ENCODE data around the gene TMEM178B. TPM values are rescaled to one million over a fixed set of nuclear protein-coding genes. Genes with fewer than 3 reads are reported as not detected.

TMEM178B gene
- total RNA-seq, 2 experiments from 2014 or later: 0.05 to 0.10 TPM

DNA sequence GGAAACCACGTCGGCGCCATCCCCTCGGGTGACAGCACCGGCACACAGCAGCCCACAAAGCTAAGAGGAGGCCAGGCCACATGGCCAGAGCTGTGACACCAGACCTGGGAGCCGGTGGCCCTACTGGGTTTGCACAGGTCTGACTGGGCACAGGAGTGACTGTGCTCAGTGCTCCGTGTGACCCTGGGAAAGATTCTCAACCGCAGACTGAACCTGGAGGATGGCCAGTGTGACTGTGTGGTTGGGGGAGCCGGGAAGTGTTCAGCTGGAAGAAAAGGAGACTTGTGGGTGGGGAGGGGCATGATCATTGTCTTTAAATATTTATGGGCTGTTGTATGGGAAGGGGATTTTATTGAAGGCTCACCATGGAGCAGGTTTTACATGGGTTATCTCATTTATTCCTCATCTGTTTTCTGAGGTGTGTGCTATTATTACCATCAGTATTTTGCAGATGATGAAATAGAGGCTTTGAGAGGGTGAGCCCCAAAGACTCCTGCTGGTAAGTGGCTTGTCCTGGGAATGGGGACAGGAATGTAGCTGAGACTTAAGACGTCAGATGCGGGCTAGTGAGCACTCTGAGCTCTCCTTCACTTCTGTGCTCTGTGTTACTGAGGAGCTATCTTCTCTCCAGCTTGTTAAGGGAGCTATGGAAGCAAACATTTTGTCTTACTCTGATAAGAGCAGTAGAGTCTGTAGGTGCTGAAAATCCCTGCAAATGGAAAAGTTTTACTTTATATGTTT, 127.5 kb downstream of the TMEM178B start:
- Mint-ChIP-seq H3K9me3 (ENCODE audit: insufficient read depth) (no peaks in the 10 kb centered on the region), H3K36me3 (ENCODE audit: low read depth) (no peaks in the 10 kb centered on the region), H3K27ac (no peak overlapping the region), H3K4me3 (no peak overlapping the region), H3K4me1 (ENCODE audit: low read depth) (no peaks in the 10 kb centered on the region), H3K27me3 (ENCODE audit: low read depth) (peaks cover 11% of the 10 kb centered on the region)
- ATAC-seq (no peak), DNase-seq (no peak)
- ChIA-PET POLR2A (no interaction called here), CTCF (interaction anchor here (1.2 kb wide), 1 partner anchor 23 kb away, joined by 3 read pairs; no protein-coding TSS in a partner anchor)

DNA sequence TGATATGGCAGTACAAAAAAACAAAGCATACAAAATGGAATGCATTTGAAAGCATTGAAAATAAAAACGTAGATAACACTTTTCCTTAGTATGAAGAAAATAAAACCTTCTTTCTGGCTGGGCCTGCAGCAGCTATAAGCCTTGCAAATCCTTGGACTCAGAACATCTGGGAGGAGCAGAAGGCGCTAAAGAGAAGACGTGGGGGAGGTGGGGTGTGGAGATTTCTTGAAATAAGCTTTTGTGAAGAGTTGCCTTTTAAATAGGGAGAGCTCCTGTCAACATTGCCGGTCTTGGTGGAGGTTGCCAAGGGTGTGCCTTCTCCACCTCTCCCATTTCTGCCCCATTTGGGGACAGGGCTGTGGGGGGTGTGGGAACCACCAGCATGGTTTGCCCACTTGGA, 128.7 kb downstream of the TMEM178B start:
- Mint-ChIP-seq H3K4me3 (no peak overlapping the region), H3K4me1 (ENCODE audit: low read depth) (no peaks in the 10 kb centered on the region), H3K9me3 (ENCODE audit: insufficient read depth) (no peaks in the 10 kb centered on the region), H3K27me3 (ENCODE audit: low read depth) (peaks cover 11% of the 10 kb centered on the region), H3K27ac (no peak overlapping the region), H3K36me3 (ENCODE audit: low read depth) (no peaks in the 10 kb centered on the region)
- DNase-seq: no peak
- POLR2A ChIA-PET: no interaction called here
- CTCF ChIA-PET: no interaction called here
- ATAC-seq: no peak

DNA sequence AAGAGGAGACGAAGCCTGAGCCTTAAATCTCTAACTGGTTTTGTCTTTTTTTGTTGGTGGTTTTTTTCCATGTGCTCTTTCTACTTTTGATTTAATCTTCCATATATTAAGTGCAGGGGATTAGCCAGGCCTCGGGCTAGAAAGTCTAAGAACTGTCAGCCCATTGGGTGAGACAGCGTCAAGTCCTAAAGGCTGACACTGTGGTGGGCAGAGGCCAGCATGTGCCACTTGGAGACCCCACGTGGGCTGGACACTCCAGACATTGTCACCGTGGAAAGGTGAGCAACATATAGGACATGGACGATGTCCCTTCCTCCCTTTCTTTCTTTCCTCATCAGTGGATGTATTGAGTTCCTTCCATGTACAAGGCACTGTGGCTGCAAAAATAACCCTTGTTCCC, 129.3 kb downstream of the TMEM178B start:
- CTCF ChIA-PET: no interaction called here
- H3K36me3 Mint-ChIP-seq (ENCODE audit: low read depth): no peaks in the 10 kb centered on the region

DNA sequence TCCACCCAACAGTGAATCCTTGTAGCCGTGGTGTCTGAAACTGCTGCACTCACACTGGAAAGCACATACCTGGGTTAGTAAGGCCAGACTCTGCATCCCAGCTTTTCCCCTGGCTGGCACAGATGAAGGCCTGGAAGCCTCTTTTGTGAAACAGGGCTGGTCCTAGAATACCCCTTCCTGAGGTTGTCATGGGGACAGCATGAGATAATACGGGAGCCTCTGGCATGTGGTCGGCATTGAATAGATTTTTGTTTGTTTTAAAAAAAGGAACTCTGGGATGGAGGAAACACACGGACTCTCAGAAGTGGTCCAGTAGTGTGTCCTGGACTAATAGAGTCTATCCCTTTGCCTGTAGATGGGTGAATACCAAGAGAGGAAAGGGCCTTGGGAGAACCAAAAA, 129.7 kb downstream of the TMEM178B start:
- Mint-ChIP-seq H3K27ac (no peak overlapping the region), H3K4me1 (ENCODE audit: low read depth) (no peaks in the 10 kb centered on the region), H3K4me3 (no peak overlapping the region), H3K27me3 (ENCODE audit: low read depth) (peaks cover 11% of the 10 kb centered on the region), H3K9me3 (ENCODE audit: insufficient read depth) (no peaks in the 10 kb centered on the region), H3K36me3 (ENCODE audit: low read depth) (no peaks in the 10 kb centered on the region)
- no peak for DNase-seq
- POLR2A ChIA-PET: no interaction called here
- CTCF ChIA-PET: no interaction called here
- ATAC-seq: no peak

More for the DNA sequence above, 129.3 kb downstream of the TMEM178B start:
- no peak for DNase-seq
- no peak for ATAC-seq
- Mint-ChIP-seq H3K4me3 (no peak overlapping the region), H3K4me1 (ENCODE audit: low read depth) (no peaks in the 10 kb centered on the region), H3K27ac (no peak overlapping the region), H3K27me3 (ENCODE audit: low read depth) (peaks cover 11% of the 10 kb centered on the region), H3K9me3 (ENCODE audit: insufficient read depth) (no peaks in the 10 kb centered on the region)
- POLR2A ChIA-PET: no interaction called here

DNA sequence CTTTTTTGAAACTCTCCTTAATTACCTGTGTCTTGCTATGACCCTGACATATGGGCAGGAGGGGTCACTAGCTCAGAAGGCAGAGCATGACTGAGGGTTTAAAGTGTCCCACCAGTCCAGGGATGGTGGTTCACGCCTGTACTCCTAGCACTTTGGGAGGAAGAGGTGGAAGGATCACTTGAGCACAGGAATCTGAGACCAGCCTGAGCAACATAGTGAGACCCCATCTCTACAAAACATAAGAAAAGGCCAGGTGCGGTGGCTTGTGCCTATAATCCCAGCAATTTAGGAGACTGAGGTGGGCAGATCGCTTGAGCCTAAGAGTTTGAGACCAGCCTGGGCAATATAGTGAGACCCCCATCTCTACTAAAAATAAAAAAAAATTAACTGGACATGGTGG, 133.8 kb downstream of the TMEM178B start:
- ATAC-seq: no peak
- ChIA-PET CTCF (no interaction called here), POLR2A (no interaction called here)
- Mint-ChIP-seq H3K4me1 (ENCODE audit: low read depth) (no peaks in the 10 kb centered on the region), H3K9me3 (ENCODE audit: insufficient read depth) (no peaks in the 10 kb centered on the region), H3K27me3 (ENCODE audit: low read depth) (peaks cover 10% of the 10 kb centered on the region), H3K27ac (no peak overlapping the region), H3K4me3 (no peak overlapping the region), H3K36me3 (ENCODE audit: low read depth) (no peaks in the 10 kb centered on the region)
- DNase-seq: no peak

DNA sequence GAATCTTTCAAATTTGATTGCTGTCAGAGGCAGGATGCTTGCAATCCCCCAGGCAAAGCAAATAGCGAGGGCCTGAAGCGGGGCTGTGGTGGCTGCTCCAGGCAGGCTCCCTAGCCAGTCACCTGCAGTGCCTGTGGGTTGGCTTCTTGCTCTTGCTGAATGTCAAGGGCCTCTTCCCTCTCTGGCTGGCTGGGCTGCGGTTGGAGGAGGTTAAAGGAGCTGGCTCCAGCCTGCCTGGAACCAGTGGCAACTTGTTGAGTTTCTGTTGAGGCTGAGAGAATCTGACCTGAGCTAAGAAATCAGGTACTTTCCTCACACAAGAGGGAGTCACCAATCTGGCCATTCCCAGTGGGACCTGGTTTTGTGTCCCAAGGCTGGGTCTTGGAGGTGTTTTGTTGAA, 134.7 kb downstream of the TMEM178B start:
- Mint-ChIP-seq H3K27ac (no peak overlapping the region), H3K36me3 (ENCODE audit: low read depth) (no peaks in the 10 kb centered on the region), H3K4me1 (ENCODE audit: low read depth) (no peaks in the 10 kb centered on the region), H3K4me3 (no peak overlapping the region), H3K9me3 (ENCODE audit: insufficient read depth) (no peaks in the 10 kb centered on the region), H3K27me3 (ENCODE audit: low read depth) (peaks cover 8% of the 10 kb centered on the region)
- CTCF ChIA-PET: no interaction called here
- no peak for ATAC-seq
- no peak for DNase-seq
- POLR2A ChIA-PET: no interaction called here

DNA sequence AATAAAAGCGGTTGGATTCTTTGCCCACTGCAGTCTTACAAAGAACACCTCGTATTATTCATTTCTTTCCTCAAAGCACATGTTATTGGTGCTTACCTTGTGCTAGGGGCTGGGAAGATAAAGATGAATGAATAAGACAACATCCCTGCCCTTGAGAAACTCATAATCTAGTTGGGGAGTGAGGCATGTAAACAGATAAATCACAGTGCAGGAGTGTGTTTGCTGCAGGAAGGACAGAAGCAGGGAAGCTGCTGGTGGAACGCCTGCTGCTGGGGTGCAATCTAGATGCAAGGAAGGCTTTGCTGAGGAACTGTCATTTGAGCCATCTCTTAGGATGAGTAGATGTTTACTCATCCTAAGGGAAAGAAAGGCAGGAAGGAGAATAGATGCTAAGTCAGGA, 135.6 kb downstream of the TMEM178B start:
- H3K36me3 Mint-ChIP-seq (ENCODE audit: low read depth): no peaks in the 10 kb centered on the region
- H3K9me3 Mint-ChIP-seq (ENCODE audit: insufficient read depth): no peaks in the 10 kb centered on the region
- no peaks in the 10 kb centered on the region for H3K4me1 Mint-ChIP-seq (ENCODE audit: low read depth)
- H3K4me3 Mint-ChIP-seq: no peak overlapping the region
- no peak overlapping the region for H3K27ac Mint-ChIP-seq
- POLR2A ChIA-PET: no interaction called here
- H3K27me3 Mint-ChIP-seq (ENCODE audit: low read depth): peaks cover 5% of the 10 kb centered on the region
- ATAC-seq (no peak), DNase-seq (no peak)
- CTCF ChIA-PET: no interaction called here

DNA sequence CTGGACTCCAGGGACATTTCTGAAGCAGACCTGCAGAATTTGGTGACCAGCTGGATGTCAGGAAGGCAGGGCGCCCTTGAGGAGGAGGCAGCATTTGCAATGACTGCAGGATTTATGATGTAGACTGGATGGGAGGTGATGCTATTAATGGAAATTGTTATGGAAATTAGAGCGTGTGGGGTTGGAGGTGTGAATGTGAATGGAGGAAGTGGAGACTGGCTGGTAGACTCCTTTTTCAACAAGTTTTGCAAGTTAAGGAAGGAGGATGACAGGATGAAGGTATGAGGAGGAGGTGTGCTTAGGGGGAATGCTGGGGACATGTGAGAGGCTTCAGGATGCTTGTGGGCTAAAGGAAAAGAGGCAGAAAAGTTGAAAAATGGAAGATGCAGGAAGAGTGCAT, 137.0 kb downstream of the TMEM178B start:
- no peaks in the 10 kb centered on the region for H3K9me3 Mint-ChIP-seq (ENCODE audit: insufficient read depth)
- POLR2A ChIA-PET: no interaction called here
- DNase-seq (no peak), ATAC-seq (no peak)
- CTCF ChIA-PET: no interaction called here
- H3K36me3 Mint-ChIP-seq (ENCODE audit: low read depth): no peaks in the 10 kb centered on the region
- peaks cover 5% of the 10 kb centered on the region for H3K27me3 Mint-ChIP-seq (ENCODE audit: low read depth)
- H3K4me1 Mint-ChIP-seq (ENCODE audit: low read depth): no peaks in the 10 kb centered on the region
- H3K27ac Mint-ChIP-seq: no peak overlapping the region
- no peak overlapping the region for H3K4me3 Mint-ChIP-seq

DNA sequence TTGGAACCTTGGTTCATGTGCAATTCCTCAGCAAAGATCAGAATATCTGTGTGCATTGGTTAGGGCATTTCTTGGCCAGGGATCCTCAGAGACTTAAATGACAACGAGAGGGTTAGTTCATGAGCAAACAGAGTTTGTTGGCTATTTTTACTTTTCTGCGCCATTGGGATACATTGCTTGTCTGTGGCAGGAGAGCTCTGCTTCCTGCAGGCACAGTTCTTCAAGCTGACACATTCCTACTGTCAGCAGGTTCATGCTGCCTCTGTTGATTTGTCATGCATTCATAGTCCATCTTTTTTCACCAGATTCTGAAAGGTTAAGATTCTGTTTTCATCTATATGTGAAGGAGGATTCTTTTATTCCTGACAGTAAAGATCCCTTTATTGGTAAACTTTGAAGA, 139.4 kb downstream of the TMEM178B start:
- Mint-ChIP-seq H3K4me3 (no peak overlapping the region), H3K27me3 (ENCODE audit: low read depth) (peaks cover 5% of the 10 kb centered on the region), H3K9me3 (ENCODE audit: insufficient read depth) (no peaks in the 10 kb centered on the region), H3K4me1 (ENCODE audit: low read depth) (no peaks in the 10 kb centered on the region), H3K36me3 (ENCODE audit: low read depth) (no peaks in the 10 kb centered on the region), H3K27ac (no peak overlapping the region)
- DNase-seq: no peak
- POLR2A ChIA-PET: no interaction called here
- no peak for ATAC-seq
- CTCF ChIA-PET: no interaction called here

DNA sequence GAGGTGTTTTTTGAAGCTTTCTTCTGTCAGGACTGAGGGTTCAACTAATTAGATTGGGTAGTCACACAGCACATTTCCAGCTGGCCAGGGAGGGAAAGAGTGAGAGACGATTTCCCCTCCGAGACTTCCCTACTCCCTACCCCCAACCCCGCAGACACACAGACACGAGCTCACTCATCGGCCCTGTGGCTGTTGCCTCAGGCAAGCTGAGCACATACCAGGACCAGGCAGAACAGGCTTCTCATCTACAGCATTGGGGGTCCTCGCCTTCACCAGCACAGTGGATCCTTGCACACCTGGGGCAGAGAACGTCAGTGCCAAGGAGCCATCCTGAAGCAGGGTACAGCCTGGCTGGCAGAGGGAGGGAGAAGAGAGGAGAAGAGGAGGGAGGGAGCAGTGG, 144.1 kb downstream of the TMEM178B start:
- DNase-seq (no peak), ATAC-seq (no peak)
- ChIA-PET POLR2A (no interaction called here), CTCF (no interaction called here)
- no peak overlapping the region for H3K4me3 Mint-ChIP-seq
- no peaks in the 10 kb centered on the region for H3K27me3 Mint-ChIP-seq (ENCODE audit: low read depth)
- no peaks in the 10 kb centered on the region for H3K9me3 Mint-ChIP-seq (ENCODE audit: insufficient read depth)
- no peaks in the 10 kb centered on the region for H3K36me3 Mint-ChIP-seq (ENCODE audit: low read depth)
- no peak overlapping the region for H3K27ac Mint-ChIP-seq
- no peaks in the 10 kb centered on the region for H3K4me1 Mint-ChIP-seq (ENCODE audit: low read depth)

DNA sequence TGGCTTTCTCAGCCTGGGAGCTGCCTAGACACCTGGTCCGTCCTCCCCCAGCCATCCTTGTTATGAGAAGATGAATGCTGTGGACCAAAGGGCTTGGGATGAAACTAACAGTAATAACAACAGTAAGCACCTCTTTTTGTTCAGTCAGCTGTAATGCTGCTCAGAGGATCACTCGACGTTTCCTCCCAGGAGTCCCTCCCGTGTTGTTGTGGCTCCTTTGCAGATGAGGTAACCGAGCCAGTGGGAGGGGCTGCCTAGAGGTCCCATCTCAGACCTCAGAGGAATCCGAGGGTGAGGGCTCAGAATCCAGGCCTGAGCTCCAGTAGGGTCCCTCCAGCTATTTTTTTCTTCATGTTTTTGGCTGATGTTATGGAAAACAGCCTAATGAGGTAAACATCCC, 145.1 kb downstream of the TMEM178B start:
- Mint-ChIP-seq H3K27me3 (ENCODE audit: low read depth) (no peaks in the 10 kb centered on the region), H3K27ac (no peak overlapping the region), H3K36me3 (ENCODE audit: low read depth) (no peaks in the 10 kb centered on the region), H3K4me1 (ENCODE audit: low read depth) (no peaks in the 10 kb centered on the region), H3K9me3 (ENCODE audit: insufficient read depth) (no peaks in the 10 kb centered on the region), H3K4me3 (no peak overlapping the region)
- ATAC-seq (no peak), DNase-seq (no peak)
- POLR2A ChIA-PET: no interaction called here
- CTCF ChIA-PET: no interaction called here

DNA sequence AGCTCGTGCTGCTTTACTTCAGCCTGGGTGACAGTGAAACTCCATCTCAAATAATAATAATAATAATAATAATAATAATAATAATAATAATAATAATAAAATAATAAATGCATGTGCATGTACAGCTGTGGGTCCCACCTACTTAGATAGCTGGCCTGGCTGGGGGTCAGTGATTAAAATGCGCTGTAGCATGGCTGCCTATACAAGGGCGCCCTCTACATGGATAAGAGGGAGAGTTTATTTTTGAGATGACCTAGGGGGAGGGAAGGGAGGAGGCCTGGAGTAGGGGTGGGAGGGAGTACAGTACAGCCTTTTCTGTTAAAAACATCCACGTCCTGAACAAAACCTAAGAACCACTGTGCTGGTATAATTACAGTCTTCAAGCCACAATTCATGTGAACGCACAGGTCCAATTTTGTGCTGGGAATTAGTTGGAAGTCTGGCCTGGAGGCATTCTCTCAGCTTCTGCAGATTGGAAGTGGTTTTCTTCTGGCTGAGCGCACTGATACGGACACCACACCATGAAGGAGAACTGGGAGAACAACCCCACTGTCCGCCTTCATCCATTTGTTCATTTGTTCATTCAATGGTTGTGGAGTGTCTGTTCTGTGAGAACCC, 146.5 kb downstream of the TMEM178B start:
- Mint-ChIP-seq H3K36me3 (ENCODE audit: low read depth) (no peaks in the 10 kb centered on the region), H3K4me3 (no peak overlapping the region), H3K27ac (no peak overlapping the region), H3K4me1 (ENCODE audit: low read depth) (no peaks in the 10 kb centered on the region), H3K27me3 (ENCODE audit: low read depth) (no peaks in the 10 kb centered on the region), H3K9me3 (ENCODE audit: insufficient read depth) (no peaks in the 10 kb centered on the region)
- CTCF ChIA-PET: interaction anchor here (1.2 kb wide), 1 partner anchor 409 kb away, joined by 6 read pairs; no protein-coding TSS in a partner anchor
- POLR2A ChIA-PET: no interaction called here
- DNase-seq (no peak), ATAC-seq (no peak)
